SH-SY5Y (cell line): ENCODE data around the gene DBH.

Experiments
- GATA2 ChIP-seq: IDR thresholded peaks from 2 replicates; pipeline ENCODE4 v1.6.1; 2011; ENCODE audit warnings: mild to moderate bottlenecking, low read depth, low read length
- GATA3 ChIP-seq: IDR thresholded peaks from 2 replicates; pipeline ENCODE4 v1.6.1; 2011; ENCODE audit warnings: low read depth, mild to moderate bottlenecking, low read length, moderate library complexity

DNA sequence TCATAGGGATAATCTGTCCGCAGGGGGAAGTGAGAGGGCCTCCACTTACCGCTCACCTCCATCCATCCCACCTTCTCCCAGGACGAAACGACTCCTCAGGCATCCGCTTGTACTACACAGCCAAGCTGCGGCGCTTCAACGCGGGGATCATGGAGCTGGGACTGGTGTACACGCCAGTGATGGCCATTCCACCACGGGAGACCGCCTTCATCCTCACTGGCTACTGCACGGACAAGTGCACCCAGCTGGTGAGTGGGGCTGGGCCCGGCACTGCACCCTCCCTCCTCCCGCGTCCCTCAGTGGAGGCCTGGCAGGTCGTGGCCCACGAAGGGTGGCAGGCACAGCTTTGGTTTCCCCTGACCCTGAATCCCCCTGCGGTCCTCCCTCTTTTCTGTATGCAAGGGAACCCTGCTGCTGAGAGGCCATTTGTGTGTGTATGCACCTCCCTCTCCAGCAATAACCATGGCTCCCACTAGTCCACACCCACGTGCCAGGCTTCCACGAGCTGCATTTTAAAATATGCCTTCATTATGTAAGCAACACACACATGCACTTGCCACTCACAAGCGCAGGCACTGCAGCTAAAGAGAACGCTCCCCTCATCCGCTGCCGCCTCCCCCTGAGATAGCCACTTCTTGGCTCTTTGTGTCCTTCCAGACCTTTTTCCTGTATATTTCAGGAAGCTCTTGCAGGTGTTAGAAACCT, 11.8 kb downstream of the DBH start:
- TF ChIP-seq GATA2, result no peak
- no peak for TF ChIP-seq GATA3
